SU-DHL-6 (cell line): ENCODE data around the gene C2CD3.

ENCODE experiments used
- H2AFZ ChIP-seq: fragments of 200-600 bp; sonication (generic); 2 replicates; pipeline ENCODE4 v1.6.1; 2014; ENCODE audit warnings: low read depth, mild to moderate bottlenecking, moderate library complexity, mixed read lengths, antibody characterized with exemption, low read length; ENCODE audit not compliant: severe bottlenecking
- H3F3A ChIP-seq: fragments of 200-600 bp; shearing (Covaris generic); 2 replicates; pipeline ENCODE4 v1.6.0; 2016; ENCODE audit warnings: antibody characterized with exemption, mild to moderate bottlenecking; ENCODE audit not compliant: insufficient read depth
- H3K27ac ChIP-seq: fragments of 200-600 bp; sonication (generic); 2 replicates; pipeline ENCODE4 v1.5.1; 2016; ENCODE audit warnings: low read depth, mild to moderate bottlenecking, low read length, moderate library complexity, mixed read lengths
- H3K27me3 ChIP-seq: fragments of 200-600 bp; sonication (generic), shearing (Covaris generic); 2 replicates; pipeline ENCODE4 v1.6.0; 2014; ENCODE audit warnings: mild to moderate bottlenecking, low read length
- H3K36me3 ChIP-seq: fragments of 200-600 bp; sonication (generic); 2 replicates; pipeline ENCODE4 v1.6.1; 2014; ENCODE audit warnings: mild to moderate bottlenecking, low read length, mixed read lengths
- H3K4me2 ChIP-seq: fragments of 300-600, 200-600 bp; shearing (Covaris generic), sonication (generic); 2 replicates; pipeline ENCODE4 v1.6.0; 2014; ENCODE audit warnings: low read length, low read depth, mild to moderate bottlenecking; ENCODE audit not compliant: poor library complexity, severe bottlenecking
- H3K4me3 ChIP-seq: fragments of 200-600 bp; sonication (generic); 2 replicates; pipeline ENCODE4 v1.5.1; 2014; ENCODE audit warnings: antibody characterized with exemption, low read length, mild to moderate bottlenecking, mixed read lengths; ENCODE audit not compliant: insufficient read depth, poor library complexity, severe bottlenecking
- H3K79me2 ChIP-seq: fragments of 200-600 bp; sonication (generic); 2 replicates; pipeline ENCODE4 v1.6.1; 2014; ENCODE audit warnings: mild to moderate bottlenecking, low read length, moderate library complexity; ENCODE audit not compliant: insufficient read depth
- H3K9ac ChIP-seq: fragments of 200-600 bp; sonication (generic); 2 replicates; pipeline ENCODE4 v1.7.0; 2014; ENCODE audit warnings: mild to moderate bottlenecking, low read length
- H3K9me2 ChIP-seq: fragments of 200-600 bp; sonication (generic); replicated peaks from 2 replicates; pipeline ENCODE4 v1.6.1; 2014; ENCODE audit warnings: low read length; ENCODE audit not compliant: insufficient read depth
- H3K9me3 ChIP-seq: fragments of 200-600 bp; sonication (generic); 2 replicates; pipeline ENCODE4 v1.6.1; 2014; ENCODE audit warnings: low read length, mixed read lengths; ENCODE audit not compliant: insufficient read depth
- H4K20me1 ChIP-seq: fragments of 200-600 bp; sonication (generic); 2 replicates; pipeline ENCODE4 v1.6.1; 2014; ENCODE audit warnings: low read depth, mild to moderate bottlenecking, antibody characterized with exemption, low read length, moderate library complexity, mixed read lengths
- CTCF ChIP-seq: fragments of 200-600 bp; sonication (generic); IDR thresholded peaks from one replicate; pipeline ENCODE4 v1.5.1; 2017; ENCODE audit warnings: antibody characterized with exemption, mild to moderate bottlenecking, low read length, moderate library complexity; ENCODE audit not compliant: insufficient read depth, poor library complexity, severe bottlenecking
- EZH2phosphoT487 ChIP-seq: fragments of 200-600 bp; sonication (generic), shearing (Covaris generic); conservative IDR thresholded peaks from 2 replicates; pipeline ENCODE4 v1.6.1; 2018; ENCODE audit warnings: mild to moderate bottlenecking, antibody characterized with exemption, low read length, moderate library complexity, mixed read lengths

Gene C2CD3

GRCh38 chr11:74072721-74073120 lies 98.1 kb downstream of the C2CD3 start:
- Histone ChIP-seq H3K27ac (no peak overlapping the region), H4K20me1 (no peaks in the 10 kb centered on the region), H2AFZ (no peak overlapping the region), H3K4me3 (no peak overlapping the region), H3K4me2 (no peak overlapping the region), H3K9ac (no peak overlapping the region), H3K79me2 (no peaks in the 10 kb centered on the region), H3K9me2 (no peaks in the 10 kb centered on the region), H3F3A (no peaks in the 10 kb centered on the region), H3K36me3 (peaks cover 17% of the 10 kb centered on the region), H3K27me3 (no peaks in the 10 kb centered on the region), H3K9me3 (no peaks in the 10 kb centered on the region)
- TF ChIP-seq EZH2phosphoT487 (no peak), CTCF (no peak)

DNA sequence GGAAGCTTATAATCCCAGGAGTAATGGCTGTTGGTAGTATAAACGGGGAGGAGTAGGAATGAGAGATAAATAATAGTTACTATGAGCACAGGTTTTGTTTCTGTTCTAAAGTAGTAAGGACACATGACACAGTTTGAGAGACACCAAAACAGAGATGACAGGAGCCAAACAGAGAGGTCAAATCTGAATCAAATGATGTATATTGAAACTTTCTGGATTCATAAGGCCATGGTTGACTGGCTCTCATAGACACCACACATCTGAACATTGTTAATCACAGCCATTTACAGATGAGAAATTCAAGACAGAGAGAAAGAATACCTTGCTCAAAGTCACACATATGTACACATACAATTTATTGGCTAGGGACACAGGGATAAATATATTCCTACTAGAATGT lies 98.5 kb downstream of the C2CD3 start:
- Histone ChIP-seq H3K9me2 (no peaks in the 10 kb centered on the region), H3F3A (no peaks in the 10 kb centered on the region), H3K9me3 (no peaks in the 10 kb centered on the region), H3K79me2 (no peaks in the 10 kb centered on the region), H3K4me2 (no peak overlapping the region), H3K36me3 (peaks cover 17% of the 10 kb centered on the region), H2AFZ (no peak overlapping the region), H3K9ac (no peak overlapping the region), H3K27me3 (no peaks in the 10 kb centered on the region), H3K4me3 (no peak overlapping the region), H3K27ac (no peak overlapping the region), H4K20me1 (no peaks in the 10 kb centered on the region)
- TF ChIP-seq EZH2phosphoT487 (no peak), CTCF (no peak)

GRCh38 chr11:74070723-74071492 lies 99.9 kb downstream of the C2CD3 start:
- Histone ChIP-seq H3K27me3 (no peaks in the 10 kb centered on the region), H3K9me2 (no peaks in the 10 kb centered on the region), H3K4me2 (no peak overlapping the region), H3K27ac (no peak overlapping the region), H2AFZ (no peak overlapping the region), H3K9ac (no peak overlapping the region), H3K4me3 (no peak overlapping the region), H3K79me2 (no peaks in the 10 kb centered on the region), H3K9me3 (no peaks in the 10 kb centered on the region), H3F3A (0 out of 2 replicates have a peak, but pooled peaks cover 3% of the 10 kb centered on the region), H3K36me3 (peaks cover 17% of the 10 kb centered on the region), H4K20me1 (no peaks in the 10 kb centered on the region)
- TF ChIP-seq EZH2phosphoT487 = no peak
- TF ChIP-seq CTCF = no peak
